Measurements from ENCODE around the gene CLSTN2.
A peak's percentile ranks its signal among the peaks of the same experiment; 100 is the strongest.

Gene CLSTN2

DNA sequence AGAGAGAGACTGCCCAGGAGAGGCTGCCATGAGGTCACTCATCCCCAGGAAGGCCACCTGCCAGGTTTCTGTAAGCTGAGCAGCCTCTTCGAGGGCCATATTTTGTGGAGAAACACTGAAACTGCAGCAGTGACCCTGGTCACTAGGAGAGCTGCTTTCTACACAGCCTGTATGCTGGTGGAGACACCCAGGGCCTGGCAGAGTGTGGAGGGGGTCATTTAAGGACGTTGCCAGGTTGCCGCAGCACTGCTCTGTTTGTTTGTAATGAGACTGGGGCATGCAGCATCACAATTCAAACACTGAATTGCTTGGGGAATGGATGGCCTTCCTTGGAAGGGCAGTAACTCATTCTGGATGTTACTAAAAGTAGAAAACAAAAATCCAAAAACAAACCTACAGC is 638.0 kb downstream of the CLSTN2 start:
- FAIRE-seq = no peak

DNA sequence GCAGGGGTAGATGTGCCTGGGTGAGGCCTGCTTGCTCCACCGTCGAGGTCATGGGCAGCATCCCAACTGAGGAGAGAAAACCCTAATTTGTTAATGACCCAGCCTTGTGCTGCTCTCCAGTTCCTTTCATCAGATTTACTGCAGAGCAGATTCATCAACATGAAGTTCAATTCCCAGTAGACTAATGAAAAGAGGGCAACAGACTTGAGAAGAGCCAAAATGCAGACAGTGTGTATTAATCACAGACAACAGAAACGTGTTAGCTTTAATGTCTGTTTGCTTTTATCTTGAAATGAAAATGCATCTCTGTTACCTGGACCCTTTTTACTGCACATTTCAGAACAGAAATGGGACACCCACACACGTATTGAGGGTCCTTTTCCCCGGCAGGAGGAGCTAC is 639.4 kb downstream of the CLSTN2 start:
- no peak for FAIRE-seq

DNA sequence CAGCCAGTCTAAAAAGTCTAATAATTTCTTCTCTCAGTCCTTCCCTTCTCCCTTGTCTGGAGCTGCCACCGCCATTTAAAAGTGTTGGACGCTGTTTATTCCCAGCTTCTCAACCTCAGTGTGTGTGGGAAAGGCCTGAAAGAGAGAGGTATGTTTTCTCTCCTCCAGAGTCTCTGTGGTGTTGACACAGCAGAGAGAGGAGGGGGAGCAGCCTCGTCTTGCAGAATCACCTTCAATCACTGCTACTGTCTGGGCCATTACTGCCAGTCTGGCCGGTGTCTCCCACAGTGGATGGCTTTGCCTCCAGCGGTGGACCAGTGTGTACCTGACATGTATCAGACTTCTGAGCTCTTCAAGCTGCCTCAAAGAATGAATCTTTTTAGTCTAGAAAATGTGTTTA is 641.5 kb downstream of the CLSTN2 start:
- no peak for FAIRE-seq

DNA sequence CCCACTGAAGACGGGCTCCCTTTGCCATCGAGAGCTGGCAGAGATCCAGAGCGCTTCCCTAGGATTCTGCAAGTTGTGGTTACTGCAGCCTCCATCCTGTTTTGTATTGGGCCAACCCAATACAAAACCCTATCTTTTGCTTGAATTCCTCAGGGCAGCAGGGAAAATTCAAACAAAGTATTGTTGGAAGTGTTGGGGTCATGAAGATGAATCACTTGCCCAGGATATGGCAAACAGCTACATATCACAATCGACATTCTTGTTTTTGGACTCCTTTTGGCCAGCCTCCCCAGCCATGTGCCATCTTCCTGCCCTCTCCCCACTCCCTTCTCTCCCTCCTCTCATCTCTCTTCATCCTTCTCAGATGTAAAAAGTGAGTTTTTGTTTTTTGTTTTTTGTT is 642.9 kb downstream of the CLSTN2 start:
- FAIRE-seq = no peak

DNA sequence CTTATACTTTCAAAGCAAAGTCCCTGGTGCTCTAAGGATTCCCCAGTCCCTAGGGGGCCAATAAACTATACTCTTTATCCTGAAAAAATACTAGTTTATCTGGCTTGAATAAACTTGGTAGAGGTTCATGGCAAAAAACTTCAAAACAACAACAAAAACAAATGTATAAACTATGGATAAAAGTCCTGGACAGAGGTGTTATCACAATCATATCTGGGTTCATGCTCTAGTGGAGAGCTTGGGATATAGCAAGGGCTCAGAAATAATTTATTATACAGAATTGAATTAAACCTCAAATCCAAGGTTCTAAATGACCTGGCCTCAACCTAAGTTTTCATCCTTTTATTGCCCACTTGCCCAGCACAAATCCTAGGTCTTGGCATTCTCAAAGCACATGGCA is 644.3 kb downstream of the CLSTN2 start:
- FAIRE-seq = no peak

DNA sequence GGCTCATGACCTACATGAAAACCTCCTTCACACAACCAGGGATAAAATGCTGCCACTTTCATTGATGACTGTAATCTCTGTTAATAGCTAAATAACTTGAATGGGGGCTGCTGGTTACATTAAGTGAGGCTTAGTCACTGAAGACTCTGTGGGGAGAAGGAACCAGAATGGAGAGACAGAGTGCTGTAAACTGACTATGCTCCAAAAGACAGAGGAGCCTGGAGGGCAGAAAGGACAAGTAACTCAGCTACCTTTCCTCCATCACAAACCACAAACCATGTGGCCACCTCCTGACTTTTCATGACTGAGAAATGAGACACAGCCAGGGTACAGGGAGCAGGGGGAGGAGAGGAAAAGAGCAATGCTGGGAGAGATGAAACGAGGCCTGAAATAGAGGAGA is 645.8 kb downstream of the CLSTN2 start:
- no peak for FAIRE-seq

DNA sequence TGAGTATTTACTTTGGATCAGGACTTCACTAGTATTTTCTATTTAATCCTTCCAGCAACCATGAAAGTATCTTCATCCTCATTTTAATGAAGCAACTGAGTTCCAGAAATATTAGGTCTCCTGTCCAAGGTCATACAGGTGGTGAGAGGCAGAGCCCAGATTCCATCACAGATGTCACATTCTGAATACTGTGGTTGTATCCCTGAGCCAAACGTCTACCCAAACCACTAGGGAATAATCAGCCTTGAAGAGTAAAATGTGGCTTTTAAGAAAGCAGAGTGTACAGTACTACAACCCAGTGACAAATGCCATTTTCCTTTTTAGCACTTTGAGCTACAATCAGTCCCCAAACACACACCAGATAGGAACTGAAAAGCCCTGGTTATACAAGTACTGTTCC is 649.6 kb downstream of the CLSTN2 start:
- no peak for FAIRE-seq

DNA sequence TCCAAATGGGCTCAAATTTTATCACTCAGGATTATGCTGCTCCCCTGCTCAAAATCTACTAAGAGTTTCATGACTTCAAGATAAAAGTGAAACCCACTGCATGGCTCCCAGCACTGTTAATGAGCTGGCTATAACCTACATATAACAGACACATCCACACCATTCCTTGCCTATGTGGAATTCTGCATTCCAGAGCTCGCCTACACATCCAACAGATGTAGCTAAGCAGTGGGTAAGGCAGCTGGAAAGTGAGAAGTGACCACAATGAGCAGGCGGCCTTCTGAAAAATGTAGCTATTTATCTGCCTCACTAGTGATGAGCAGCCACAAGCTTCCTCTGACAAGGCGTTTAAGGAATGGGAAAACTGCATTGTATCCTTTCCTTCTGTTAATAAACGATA is 650.8 kb downstream of the CLSTN2 start:
- peak; percentile 13 for FAIRE-seq

DNA sequence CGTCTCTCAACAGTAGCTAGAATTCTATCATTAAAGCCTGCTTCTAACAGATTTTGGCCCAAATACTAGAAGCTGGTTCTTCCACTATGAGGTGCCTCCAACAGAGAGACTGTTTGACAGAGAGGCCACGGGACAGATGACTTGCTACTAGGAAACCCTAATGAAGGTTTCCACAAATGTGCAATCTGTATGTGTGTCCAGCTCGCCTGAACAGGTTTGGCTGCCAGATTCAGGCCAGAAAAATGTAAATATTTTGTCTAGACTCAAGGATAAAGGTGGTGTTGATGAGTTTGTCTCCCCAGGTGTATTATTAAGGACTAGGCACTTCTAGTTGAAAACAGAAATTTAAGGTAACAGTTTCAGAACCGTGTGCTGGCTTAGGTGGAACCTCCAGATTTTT is 651.3 kb downstream of the CLSTN2 start:
- FAIRE-seq = no peak

DNA sequence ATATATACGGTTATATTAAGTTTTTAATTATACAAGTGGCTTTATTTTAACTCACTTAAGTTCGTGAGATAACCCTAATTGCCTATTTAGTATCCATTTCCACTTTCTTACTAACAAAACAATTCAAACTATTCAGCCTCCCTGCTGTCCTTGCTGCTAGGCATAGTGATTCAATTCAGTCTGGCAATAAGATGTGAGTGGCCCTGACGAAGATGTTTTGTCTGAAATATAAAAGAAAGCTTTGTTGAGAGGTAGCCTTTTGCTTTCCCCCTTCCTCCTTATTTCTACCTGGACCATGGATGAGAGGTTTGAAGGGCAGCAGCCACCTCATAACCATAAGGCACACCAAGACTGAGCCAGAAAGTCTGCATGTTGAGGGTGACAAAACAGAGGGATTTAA is 653.6 kb downstream of the CLSTN2 start:
- no peak for FAIRE-seq

DNA sequence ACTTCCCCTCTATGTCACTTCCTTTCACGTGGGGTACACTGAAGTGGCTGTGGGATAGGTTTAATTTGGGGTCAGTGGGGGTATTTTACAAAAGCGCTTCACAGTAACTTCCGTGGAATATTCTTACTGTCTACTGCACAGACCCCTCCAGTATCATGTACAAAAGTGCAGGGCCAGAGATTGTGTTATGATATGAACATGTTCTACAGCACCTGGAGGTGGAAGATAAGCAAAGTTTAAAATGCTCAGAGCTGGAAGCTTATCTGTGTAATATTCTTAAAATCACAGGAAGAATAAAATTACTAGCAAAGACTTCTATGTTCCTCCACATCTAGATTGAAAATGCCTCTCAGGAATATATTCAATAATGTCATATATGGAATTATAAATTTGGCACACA is 658.8 kb downstream of the CLSTN2 start:
- no peak for FAIRE-seq

DNA sequence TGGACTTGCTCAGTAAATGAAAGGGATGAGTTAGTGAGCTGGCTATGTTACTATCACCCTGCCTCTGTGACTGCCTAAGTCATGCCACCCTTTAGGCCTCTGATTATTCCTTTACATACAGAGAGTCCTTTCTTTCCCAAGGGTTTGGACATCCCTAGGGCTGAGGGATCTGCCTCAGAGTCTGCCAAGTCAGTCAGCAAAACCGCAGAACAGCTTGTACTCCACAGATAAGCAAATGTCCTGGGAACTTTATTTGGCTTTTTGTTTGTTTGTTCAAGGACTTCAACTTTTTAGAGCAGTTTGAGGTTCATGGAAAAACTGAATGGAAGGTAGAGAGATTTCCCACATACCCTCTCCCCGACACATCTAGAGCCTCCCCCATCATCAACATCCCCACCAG is 660.3 kb downstream of the CLSTN2 start:
- no peak for FAIRE-seq

DNA sequence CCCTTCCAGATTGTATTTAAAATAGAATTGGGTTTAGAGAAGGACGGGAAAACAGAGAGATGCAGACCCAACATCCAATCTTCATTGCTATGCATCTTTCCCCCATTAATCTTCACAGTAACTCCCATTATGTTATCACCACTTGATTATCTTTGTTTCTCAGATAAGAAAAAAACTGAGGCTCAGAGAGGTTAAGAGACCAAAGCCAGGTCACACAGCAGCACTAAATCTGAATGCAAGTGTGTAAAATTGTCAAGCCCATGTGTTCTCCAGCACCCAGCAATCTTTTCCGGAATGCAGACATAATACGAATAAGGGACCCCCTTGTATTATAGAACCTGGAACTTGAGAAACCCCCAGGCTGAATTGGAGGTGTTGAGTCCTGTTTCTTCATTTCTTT is 662.4 kb downstream of the CLSTN2 start:
- no peak for FAIRE-seq

DNA sequence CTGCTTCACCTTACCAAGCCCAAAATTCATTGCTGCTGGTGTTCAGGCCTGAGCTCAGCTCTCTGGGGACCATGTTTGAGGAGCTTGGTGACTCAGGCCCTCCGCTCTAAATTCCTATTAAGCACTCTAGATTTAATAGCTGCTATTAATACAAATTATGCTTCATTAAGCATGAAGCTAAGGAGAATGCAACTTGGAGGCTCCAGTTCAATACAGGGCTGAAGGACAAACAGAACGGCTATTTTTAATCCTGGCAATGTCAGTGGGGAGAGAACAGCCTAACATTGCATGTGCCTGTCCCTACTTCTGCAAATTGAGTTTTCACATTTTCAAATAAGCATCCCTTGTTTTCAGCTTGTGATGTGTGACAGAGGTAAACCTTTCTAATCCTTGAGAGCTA is 662.8 kb downstream of the CLSTN2 start:
- no peak for FAIRE-seq

DNA sequence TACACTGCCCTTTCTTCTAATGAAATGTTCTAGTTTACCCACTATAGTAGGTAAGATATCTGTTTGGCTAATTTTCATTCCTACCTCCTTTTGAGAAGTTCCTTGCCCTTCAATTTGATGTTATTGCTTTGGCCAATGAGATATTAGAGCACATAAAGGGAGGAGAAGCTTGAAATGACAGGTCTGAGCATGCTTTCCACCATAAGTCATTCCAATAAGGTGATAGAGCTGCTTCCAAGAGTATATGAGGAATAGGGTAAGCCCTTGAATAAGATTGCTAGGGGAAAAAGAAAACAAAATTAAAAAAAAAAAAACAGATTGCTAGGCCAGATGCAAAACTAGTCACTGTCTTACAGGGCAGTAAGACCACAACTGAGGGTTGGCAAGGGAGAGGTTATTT is 664.0 kb downstream of the CLSTN2 start:
- FAIRE-seq = no peak

DNA sequence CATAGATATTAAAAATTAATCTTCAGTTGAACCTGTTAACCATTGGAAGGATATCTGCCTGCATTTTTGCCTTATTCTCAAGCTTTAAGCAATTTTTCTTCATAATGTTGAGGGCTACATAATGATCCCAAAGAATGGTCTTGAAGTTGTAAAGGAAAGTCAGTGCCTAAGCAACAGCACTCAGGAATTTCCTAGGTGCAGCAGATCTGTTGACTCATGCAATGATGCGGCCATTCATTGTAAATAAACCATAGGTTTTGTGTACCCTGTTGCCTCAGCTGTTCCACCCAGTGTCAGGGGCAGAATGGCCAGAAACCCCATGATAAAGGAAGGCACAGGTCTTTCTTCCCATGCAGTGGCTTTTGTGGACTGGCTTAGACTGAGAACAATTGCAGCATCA is 664.5 kb downstream of the CLSTN2 start:
- FAIRE-seq = no peak

DNA sequence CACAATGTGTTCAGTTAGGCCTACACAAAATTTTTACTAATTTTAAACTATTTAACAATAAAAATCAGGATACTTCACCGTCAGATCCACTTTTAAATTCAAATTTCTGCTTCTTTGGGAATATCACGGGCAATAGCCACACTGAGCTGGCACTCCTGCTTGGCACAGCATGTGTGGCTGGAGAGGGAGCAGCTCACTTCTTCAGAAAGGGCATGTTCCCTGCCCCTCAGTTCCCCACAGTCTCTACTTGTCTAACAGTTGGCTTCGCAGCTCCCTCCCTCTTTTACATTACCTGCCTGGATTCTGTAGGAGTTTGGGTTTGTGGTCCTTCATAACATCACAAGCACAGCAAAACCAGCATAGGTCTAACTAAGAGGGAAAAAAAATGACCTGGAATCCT is 666.9 kb downstream of the CLSTN2 start:
- no peak for FAIRE-seq

DNA sequence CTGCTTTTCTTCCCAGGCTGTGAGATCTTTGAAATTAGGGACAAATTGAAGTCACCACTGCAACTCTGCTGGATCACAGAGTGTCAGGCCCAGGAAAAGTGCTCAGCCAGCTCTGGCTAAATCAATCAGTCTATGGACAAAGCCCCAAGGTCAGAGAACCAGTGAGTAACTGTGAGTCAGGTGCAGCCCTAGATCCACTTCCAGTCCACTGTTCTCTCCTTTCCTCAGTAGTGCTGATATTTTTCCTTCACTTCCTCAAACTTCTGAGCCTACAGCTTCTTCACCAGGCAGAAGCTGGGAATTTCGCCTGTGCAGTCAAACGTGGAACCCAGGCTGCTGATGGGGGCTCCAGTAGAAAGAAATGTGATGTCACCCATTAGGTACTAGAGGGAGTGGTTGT is 667.8 kb downstream of the CLSTN2 start:
- FAIRE-seq = no peak

DNA sequence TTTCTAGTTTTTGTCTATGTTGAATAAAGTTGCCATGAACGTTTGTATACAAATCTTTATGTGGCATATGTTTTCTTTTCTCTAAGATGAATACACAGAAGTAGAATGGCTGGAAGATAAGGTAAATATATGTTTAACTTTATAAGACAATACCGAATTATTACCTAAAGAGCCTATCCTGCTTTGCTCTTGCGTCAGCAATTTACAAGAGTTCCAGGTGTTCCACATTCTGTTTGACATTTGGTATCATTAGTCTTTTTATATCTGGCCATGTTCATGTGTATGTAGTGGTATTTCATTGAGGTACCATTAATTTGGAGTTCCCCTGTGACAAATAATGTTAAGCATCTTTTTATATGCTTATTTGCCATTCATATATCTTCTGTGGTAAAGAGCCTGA is 668.8 kb downstream of the CLSTN2 start:
- FAIRE-seq = no peak

DNA sequence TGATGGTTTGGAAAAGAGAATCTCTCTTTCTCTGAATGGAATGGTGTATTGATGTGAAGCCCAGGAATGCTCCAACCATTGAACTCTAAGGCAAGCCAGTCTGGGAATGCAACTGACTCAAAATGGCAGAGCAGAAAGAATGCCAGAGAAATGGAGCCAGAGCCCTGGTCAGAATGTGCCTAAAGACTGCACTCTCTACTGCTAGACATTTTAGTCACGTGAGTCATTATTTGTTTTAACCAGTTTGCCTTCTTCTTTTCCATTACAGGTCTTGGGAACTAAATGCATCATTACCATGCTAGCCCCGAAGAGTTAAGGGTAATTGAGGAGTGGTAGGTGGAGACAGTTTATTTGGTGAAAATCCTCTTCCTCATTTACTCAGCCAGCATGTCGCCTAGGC is 675.6 kb downstream of the CLSTN2 start:
- FAIRE-seq = no peak

DNA sequence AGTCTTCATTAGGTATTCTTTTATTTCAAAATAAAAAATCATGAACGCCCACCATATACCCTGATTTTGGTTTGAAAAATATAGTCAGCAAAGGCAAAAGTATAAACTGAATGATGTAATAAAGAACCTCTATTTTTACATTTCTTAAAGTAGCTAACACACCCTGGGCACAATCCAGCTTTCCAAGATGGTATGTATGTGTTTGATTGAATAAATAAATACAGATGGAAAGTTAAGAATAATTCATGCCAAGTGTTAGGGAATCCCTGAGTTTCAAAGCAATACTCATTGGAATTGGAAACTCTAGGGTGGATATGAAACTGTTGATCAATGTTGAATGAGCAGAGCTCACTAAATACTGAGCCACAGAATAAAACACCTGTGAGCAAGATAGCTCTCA is 679.0 kb downstream of the CLSTN2 start:
- no peak for FAIRE-seq

DNA sequence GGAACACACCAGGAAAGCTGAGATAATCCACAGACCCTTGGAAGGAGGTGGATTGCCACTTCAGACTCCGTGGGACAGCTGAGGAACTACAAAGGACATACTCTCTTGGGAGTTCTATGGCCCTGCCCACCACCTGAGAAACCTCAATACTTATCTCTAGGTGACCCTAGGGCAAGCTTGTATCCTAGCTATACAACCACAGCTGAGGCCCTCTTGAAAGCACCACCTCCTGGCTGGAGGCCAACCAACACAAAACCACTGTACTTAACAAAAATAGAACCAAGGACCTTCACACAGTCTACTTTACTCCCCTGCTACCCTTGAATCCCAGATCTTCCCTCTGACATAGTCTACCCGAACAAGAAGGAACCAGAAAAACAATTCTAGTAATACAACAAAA is 682.1 kb downstream of the CLSTN2 start:
- FAIRE-seq = no peak

DNA sequence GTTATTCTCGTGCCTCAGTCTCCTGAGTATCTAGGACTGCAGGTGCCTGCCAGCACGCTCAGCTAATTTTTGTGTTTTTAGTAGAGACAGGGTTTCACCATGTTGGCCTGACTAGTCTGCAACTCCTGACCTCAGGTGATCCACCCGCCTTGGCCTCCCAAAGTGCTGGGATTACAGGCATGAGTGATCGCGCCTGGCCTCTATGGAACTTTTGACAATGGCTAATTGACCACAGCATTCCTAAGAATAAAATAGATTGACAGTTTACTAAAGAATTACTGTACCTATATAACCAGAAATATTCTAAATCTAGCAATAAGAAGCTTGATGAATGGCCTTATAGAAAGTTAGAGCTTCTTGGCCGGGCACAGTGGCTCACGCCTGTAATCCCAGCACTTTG is 691.9 kb downstream of the CLSTN2 start:
- FAIRE-seq = no peak
